DND-41 (cell line): ENCODE data around the gene AGO3.

ENCODE experiments used
- EZH2 ChIP-seq: IDR thresholded peaks from 3 replicates; pipeline ENCODE4 v1.6.1; 2012; ENCODE audit warnings: borderline replicate concordance, low read depth, mild to moderate bottlenecking, moderate library complexity, low read length, inconsistent platforms; ENCODE audit not compliant: severe bottlenecking
- TF ChIP-seq, protein P1 (sequence below): IDR thresholded peaks from 2 replicates; pipeline ENCODE4 v1.5.1; 2012; ENCODE audit warnings: borderline replicate concordance, low read length, moderate library complexity, mild to moderate bottlenecking; ENCODE audit not compliant: poor library complexity, severe bottlenecking; ENCODE audit errors: extremely low read depth

DNA sequence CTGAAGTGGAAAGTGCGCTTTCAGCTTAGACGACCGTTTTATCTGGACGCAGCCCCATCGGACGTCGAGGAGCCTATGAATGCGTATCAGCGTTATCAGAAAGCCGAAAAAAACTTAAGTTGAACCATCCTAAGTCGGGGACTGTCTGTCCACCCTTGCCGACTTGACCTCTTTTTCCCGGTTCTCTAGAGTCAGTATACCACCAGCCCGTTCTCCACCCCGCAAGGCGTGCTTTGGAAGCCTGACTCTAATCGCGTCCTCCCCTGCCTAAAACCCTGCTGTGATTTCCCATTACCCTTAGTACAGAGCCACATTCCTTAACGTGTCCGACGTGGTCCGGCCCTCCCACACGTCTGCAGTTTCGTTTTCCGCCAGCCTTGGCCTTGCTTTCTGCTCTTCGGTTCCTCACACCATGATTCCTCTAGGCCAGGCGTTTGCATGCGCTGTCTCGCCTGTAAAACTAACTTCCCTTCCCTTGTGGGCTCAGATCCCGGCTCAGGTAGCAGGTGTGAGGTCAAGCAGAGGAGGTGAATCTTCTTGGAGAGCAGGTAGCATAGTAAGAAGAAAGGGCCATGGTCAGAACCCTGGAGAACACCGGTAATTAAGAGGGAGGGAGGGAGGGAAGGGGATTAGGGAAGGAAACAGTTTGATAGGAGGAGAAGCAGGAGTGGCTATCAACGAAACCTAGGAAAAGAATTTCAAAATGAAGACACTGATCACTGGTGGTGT lies 158.7 kb downstream of the AGO3 start:
- TF ChIP-seq, protein P1, sequence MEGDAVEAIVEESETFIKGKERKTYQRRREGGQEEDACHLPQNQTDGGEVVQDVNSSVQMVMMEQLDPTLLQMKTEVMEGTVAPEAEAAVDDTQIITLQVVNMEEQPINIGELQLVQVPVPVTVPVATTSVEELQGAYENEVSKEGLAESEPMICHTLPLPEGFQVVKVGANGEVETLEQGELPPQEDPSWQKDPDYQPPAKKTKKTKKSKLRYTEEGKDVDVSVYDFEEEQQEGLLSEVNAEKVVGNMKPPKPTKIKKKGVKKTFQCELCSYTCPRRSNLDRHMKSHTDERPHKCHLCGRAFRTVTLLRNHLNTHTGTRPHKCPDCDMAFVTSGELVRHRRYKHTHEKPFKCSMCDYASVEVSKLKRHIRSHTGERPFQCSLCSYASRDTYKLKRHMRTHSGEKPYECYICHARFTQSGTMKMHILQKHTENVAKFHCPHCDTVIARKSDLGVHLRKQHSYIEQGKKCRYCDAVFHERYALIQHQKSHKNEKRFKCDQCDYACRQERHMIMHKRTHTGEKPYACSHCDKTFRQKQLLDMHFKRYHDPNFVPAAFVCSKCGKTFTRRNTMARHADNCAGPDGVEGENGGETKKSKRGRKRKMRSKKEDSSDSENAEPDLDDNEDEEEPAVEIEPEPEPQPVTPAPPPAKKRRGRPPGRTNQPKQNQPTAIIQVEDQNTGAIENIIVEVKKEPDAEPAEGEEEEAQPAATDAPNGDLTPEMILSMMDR = no peak
- no peak for TF ChIP-seq EZH2
